HG02870 (cell line): ENCODE data around the gene NAA50.

ENCODE experiments used
- ATAC-seq: cut with Tn5 transposase; IDR thresholded peaks from one replicate; pipeline ENCODE4 v1.9.1; 2021; ENCODE audit warnings: mild to moderate bottlenecking, moderate library complexity; ENCODE audit not compliant: unreplicated experiment

NAA50 gene

GRCh38 chr3:113695431-113695785 lies 50.6 kb downstream of the NAA50 start:
- ATAC-seq, result no peak

GRCh38 chr3:113690482-113690881 lies 55.6 kb downstream of the NAA50 start:
- no peak for ATAC-seq

- no peak for ATAC-seq
Measured at GRCh38 chr3:113685956-113686721, 59.9 kb downstream of the NAA50 start.

GRCh38 chr3:113685124-113685523 lies 60.9 kb downstream of the NAA50 start:
- ATAC-seq, result no peak

GRCh38 chr3:113684271-113684819 lies 61.7 kb downstream of the NAA50 start:
- ATAC-seq, result no peak

- no peak for ATAC-seq
Measured at GRCh38 chr3:113678773-113679172, 67.3 kb downstream of the NAA50 start.

- no peak for ATAC-seq
Measured at GRCh38 chr3:113677737-113678136, 68.3 kb downstream of the NAA50 start.

GRCh38 chr3:113676261-113676660 lies 69.8 kb downstream of the NAA50 start:
- no peak for ATAC-seq

- no peak for ATAC-seq
Measured at GRCh38 chr3:113673593-113673992, 72.5 kb downstream of the NAA50 start.

GRCh38 chr3:113668015-113668414 lies 78.0 kb downstream of the NAA50 start:
- ATAC-seq, result no peak
